HEK293 (cell line): Measurements from ENCODE around the gene KRTAP5-1.

ENCODE experiments used
- ELK4 ChIP-seq: IDR thresholded peaks from 2 replicates; pipeline ENCODE4 v1.6.1; 2011; ENCODE audit warnings: mild to moderate bottlenecking, low read depth, low read length, borderline replicate concordance
- GLIS1 ChIP-seq: fragments of 450-650 bp; formaldehyde crosslinking; IDR thresholded peaks from 2 replicates; pipeline ENCODE4 v1.5.1; 2016; ENCODE audit warnings: missing biosample characterization, missing genetic modification characterization
- HOXA7 ChIP-seq: sonication (generic); formaldehyde crosslinking; IDR thresholded peaks from 2 replicates; pipeline ENCODE4 v1.8.1; 2022; ENCODE audit warnings: missing genetic modification reagents, borderline replicate concordance
- HOXD13 ChIP-seq: sonication (generic); formaldehyde crosslinking; IDR thresholded peaks from 2 replicates; pipeline ENCODE4 v1.8.0; 2022; ENCODE audit warnings: missing genetic modification reagents, borderline replicate concordance
- KLF1 ChIP-seq: fragments of 450-650 bp; formaldehyde crosslinking; IDR thresholded peaks from 2 replicates; pipeline ENCODE4 v1.5.1; 2016; ENCODE audit warnings: missing biosample characterization, missing genetic modification characterization
- PATZ1 ChIP-seq: fragments of 450-650 bp; formaldehyde crosslinking; IDR thresholded peaks from 2 replicates; pipeline ENCODE4 v1.5.1; 2016; ENCODE audit warnings: missing biosample characterization, missing genetic modification characterization
- RBAK ChIP-seq: fragments of 450-650 bp; formaldehyde crosslinking; IDR thresholded peaks from 2 replicates; pipeline ENCODE4 v1.5.1; 2016; ENCODE audit warnings: missing biosample characterization, missing genetic modification characterization
- REST ChIP-seq: fragments of 450-650 bp; formaldehyde crosslinking; IDR thresholded peaks from 2 replicates; pipeline ENCODE4 v1.5.1; 2016; ENCODE audit warnings: missing biosample characterization, missing genetic modification characterization
- ZBTB1 ChIP-seq: fragments of 450-650 bp; formaldehyde crosslinking; IDR thresholded peaks from 2 replicates; pipeline ENCODE4 v1.5.1; 2016; ENCODE audit warnings: missing biosample characterization, missing genetic modification characterization
- ZBTB17 ChIP-seq: fragments of 450-650 bp; formaldehyde crosslinking; IDR thresholded peaks from 2 replicates; pipeline ENCODE4 v1.5.1; 2016; ENCODE audit warnings: missing biosample characterization, missing genetic modification characterization
- ZBTB20 ChIP-seq: fragments of 450-650 bp; formaldehyde crosslinking; IDR thresholded peaks from 2 replicates; pipeline ENCODE4 v1.5.1; 2016; ENCODE audit warnings: missing biosample characterization, missing genetic modification characterization
- ZBTB48 ChIP-seq: fragments of 450-650 bp; formaldehyde crosslinking; IDR thresholded peaks from 2 replicates; pipeline ENCODE4 v1.5.1; 2016; ENCODE audit warnings: missing biosample characterization, missing genetic modification characterization
- ZNF223 ChIP-seq: fragments of 450-650 bp; formaldehyde crosslinking; IDR thresholded peaks from 2 replicates; pipeline ENCODE4 v1.5.1; 2016; ENCODE audit warnings: missing biosample characterization, missing genetic modification characterization
- ZNF341 ChIP-seq: fragments of 450-650 bp; formaldehyde crosslinking; IDR thresholded peaks from 2 replicates; pipeline ENCODE4; 2016; ENCODE audit warnings: low read depth, missing biosample characterization, missing genetic modification characterization
- ZNF354C ChIP-seq: fragments of 450-650 bp; formaldehyde crosslinking; IDR thresholded peaks from 2 replicates; pipeline ENCODE4 v1.5.1; 2016; ENCODE audit warnings: missing biosample characterization, missing genetic modification characterization, low read depth, borderline replicate concordance
- ZNF394 ChIP-seq: fragments of 450-650 bp; formaldehyde crosslinking; IDR thresholded peaks from 2 replicates; pipeline ENCODE4 v1.5.1; 2016; ENCODE audit warnings: missing biosample characterization, missing genetic modification characterization, mild to moderate bottlenecking, moderate library complexity, borderline replicate concordance
- ZNF549 ChIP-seq: fragments of 450-650 bp; IDR thresholded peaks from 2 replicates; pipeline ENCODE4 v1.5.1; 2018; ENCODE audit warnings: missing biosample characterization, missing genetic modification characterization, mild to moderate bottlenecking, inconsistent platforms, moderate library complexity
- ZNF555 ChIP-seq: fragments of 450-650 bp; formaldehyde crosslinking; conservative IDR thresholded peaks from 2 replicates; pipeline ENCODE4 v1.5.1; 2017; ENCODE audit warnings: missing biosample characterization, mild to moderate bottlenecking, missing genetic modification characterization, inconsistent platforms
- ZNF677 ChIP-seq: fragments of 450-650 bp; IDR thresholded peaks from 2 replicates; pipeline ENCODE4 v1.5.0; 2018; ENCODE audit warnings: missing biosample characterization, mild to moderate bottlenecking, missing genetic modification characterization, moderate library complexity
- TF ChIP-seq, protein P1 (sequence below): fragments of 450-650 bp; formaldehyde crosslinking; IDR thresholded peaks from 2 replicates; pipeline ENCODE4 v1.5.1; 2017; ENCODE audit warnings: missing biosample characterization, mild to moderate bottlenecking, missing genetic modification characterization, moderate library complexity
- TF ChIP-seq, protein P2 (sequence below): fragments of 450-650 bp; formaldehyde crosslinking; IDR thresholded peaks from 2 replicates; pipeline ENCODE4 v1.5.1; 2016; ENCODE audit warnings: missing biosample characterization, missing genetic modification characterization

KRTAP5-1 gene

GRCh38 chr11:1570896-1571759 is 14.0 kb downstream of the KRTAP5-1 start (continued):
- TF ChIP-seq REST: no peak
- no peak for TF ChIP-seq RBAK
- no peak for TF ChIP-seq HOXA7 (CRISPR knock-in tag)
- TF ChIP-seq ZNF223: no peak
- 0 out of 2 replicates have a peak, but pooled peaks have one; percentile 18 for TF ChIP-seq ZBTB48 (tag by site-specific recombination)
- TF ChIP-seq ZNF677: no peak
- TF ChIP-seq ZBTB17 (tag by site-specific recombination): peak; percentile 30; the same call in 1 of the 2 replicates
- TF ChIP-seq ELK4: no peak
- TF ChIP-seq ZNF341 (tag by site-specific recombination): peak; percentile 96
- TF ChIP-seq ZNF549 (tag by site-specific recombination): no peak
- no peak for TF ChIP-seq ZBTB1
- TF ChIP-seq, protein P1, sequence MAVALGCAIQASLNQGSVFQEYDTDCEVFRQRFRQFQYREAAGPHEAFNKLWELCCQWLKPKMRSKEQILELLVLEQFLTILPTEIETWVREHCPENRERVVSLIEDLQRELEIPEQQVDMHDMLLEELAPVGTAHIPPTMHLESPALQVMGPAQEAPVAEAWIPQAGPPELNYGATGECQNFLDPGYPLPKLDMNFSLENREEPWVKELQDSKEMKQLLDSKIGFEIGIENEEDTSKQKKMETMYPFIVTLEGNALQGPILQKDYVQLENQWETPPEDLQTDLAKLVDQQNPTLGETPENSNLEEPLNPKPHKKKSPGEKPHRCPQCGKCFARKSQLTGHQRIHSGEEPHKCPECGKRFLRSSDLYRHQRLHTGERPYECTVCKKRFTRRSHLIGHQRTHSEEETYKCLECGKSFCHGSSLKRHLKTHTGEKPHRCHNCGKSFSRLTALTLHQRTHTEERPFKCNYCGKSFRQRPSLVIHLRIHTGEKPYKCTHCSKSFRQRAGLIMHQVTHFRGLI (tag by site-specific recombination): no peak
- peak; percentile 69 for TF ChIP-seq PATZ1 (tag by site-specific recombination)
- no peak for TF ChIP-seq ZNF354C (tag by site-specific recombination)
- peak; percentile 31; the same call in 1 of the 2 replicates for TF ChIP-seq ZBTB20 (tag by site-specific recombination)
- no peak for TF ChIP-seq ZNF555
- TF ChIP-seq HOXD13 (CRISPR knock-in tag): no peak
- peak; percentile 29; the same call in 1 of the 2 replicates for TF ChIP-seq KLF1 (tag by site-specific recombination)
- TF ChIP-seq, protein P2, sequence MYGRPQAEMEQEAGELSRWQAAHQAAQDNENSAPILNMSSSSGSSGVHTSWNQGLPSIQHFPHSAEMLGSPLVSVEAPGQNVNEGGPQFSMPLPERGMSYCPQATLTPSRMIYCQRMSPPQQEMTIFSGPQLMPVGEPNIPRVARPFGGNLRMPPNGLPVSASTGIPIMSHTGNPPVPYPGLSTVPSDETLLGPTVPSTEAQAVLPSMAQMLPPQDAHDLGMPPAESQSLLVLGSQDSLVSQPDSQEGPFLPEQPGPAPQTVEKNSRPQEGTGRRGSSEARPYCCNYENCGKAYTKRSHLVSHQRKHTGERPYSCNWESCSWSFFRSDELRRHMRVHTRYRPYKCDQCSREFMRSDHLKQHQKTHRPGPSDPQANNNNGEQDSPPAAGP (tag by site-specific recombination): no peak
- peak; percentile 22; the same call in 1 of the 2 replicates for TF ChIP-seq GLIS1
- no peak for TF ChIP-seq ZNF394 (tag by site-specific recombination)
